HG03575 (cell line): ENCODE results near the gene ELL2.

ENCODE experiments used
- ATAC-seq: cut with Tn5 transposase; IDR thresholded peaks from one replicate; pipeline ENCODE4 v1.9.1; 2021; ENCODE audit not compliant: unreplicated experiment, insufficient number of reproducible peaks, low FRiP score; ENCODE audit errors: extremely low read depth

The ELL2 gene

DNA sequence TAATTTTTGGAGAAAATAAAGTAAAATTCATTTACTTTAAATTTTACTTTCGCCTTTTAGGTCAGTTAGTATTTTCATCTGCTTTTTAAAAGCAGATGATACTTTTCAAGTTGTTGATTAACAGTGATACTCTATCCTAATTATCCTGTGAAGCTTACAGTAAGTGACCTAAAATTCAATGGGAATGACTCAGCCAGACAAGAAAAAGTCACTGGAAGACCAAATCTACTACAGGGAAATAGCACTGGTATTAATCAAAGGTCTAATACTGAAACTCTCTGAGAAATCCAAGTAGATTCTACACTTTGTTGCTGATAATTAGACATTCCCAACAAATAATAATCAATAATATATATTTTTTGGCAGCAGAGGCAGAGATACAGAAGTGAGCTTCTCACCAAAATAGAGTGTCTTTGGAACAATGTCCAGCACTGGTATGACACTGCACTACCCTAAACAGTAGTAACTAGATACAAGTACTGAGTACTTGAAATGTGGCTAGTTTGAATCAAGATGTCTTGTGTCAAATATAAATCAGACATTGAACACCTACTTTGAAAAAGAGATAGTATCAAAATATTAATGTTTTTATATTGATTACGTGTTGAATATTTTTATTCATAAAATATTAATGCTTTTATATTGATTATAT is 22.8 kb upstream of the ELL2 start:
- ATAC-seq, result no peak

DNA sequence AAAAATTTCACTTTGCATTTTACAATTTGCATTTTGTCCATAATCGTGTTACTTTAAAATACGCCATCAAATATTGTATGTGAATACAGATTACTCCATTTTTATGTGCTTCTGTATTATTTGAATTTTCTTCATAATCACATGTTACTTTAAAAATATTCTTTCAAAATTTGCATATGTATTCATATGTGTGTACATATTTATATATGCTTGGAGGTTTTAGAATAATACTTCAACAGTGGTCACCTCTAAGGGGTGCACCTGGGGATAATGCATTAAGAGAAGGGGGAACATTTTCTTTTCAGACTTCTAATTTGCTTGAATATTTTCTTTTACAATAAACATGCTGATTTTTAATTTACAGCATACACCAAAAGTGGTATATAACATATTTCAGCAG is 21.9 kb upstream of the ELL2 start:
- ATAC-seq, result no peak

DNA sequence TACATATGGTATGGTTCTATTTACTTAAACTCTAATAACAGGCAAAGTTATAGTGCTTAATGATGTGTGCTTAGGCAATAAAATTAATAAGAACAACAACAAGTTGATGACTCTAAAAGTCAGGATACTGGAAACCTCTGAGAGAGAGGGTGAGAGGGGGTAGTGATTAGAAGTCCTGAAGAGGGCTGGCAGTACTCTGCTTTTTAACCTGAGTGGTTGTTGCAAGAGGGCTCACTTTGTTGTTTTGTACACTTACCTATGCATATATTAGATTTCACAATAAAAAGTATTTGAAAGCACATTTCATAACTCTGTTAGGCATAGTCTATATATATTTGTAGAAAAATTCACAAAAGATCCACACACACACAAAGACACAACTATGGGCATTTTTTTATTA is 21.4 kb upstream of the ELL2 start:
- no peak for ATAC-seq

DNA sequence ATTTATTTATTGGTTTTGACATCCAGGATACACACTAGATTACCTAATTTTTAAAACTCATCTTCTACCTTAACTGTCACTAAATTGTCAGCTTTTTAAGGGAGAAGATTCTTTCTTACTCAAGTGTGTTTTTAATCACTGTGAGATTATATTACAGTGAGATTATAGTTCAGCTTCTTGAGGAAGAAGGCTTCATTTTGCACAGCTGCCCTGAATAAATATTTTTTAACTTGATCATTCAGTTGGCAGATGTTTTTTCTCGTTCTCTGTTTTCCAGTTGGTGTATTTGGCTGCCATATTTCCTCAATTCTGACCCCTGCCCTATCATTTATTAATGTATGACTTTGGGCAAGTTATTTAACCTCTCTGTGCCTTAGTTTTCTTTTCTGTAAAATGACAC is 15.0 kb upstream of the ELL2 start:
- ATAC-seq, result no peak

DNA sequence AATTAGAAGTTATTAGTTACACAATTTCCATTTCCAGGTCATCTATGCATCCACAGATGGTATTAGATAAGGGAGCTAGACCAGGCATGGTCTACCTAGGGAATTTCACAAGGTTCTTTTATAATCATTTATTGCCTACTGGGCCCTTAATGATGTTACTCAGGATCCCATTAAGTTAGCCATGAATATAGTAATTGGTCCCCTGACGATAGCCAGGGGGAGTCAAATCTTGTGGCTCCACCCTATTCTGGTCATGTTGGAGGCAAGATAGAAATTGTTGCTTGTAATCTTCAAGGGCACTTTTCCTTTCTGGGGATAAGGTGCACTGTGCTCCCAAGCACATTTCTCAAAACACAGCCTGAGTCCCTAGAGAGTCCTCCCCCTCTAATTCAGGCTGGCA is 14.1 kb upstream of the ELL2 start:
- ATAC-seq, result no peak

DNA sequence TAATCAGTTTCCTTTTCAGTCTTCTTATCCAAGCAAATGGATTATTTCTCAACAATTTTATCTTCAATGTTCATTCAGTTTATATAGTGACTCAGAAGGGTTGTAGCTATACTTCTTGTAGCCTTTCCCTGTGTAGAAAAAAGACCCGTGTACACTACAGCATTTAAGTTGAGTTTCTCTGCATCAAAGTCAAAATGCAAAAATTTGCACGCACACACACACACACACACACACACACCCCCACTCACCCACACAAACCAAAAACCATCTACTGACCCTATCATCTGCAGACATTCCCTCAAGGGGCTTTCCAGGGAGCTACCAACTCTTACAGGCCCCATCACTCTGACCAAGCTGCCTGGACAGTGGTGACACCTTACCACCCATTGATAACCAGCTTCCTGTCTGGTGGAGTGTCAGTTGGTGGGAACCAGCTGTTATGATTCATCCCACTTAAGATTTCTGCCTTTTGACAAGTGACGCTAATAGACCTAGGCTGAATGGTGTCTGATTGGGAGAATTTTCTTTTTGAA is 12.2 kb upstream of the ELL2 start:
- ATAC-seq, result peak; percentile 82

DNA sequence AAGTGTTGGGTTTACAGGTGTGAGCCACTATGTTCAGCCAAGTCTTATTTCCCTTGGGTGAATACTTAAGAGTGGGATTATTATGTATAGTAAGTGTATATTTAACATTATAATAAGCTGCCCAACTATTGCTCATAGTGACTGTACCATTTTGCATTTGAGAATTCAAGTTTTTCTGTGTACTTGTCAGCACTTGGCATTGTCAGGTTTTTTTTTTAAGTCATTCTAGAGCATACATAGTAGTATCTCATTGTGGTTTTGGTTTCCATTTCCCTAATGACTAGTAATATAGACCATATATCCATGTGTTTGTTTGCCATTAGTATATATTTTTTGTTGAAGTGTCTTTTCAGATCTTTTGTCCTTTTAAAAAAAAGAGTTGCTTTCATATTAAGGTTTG is 10.5 kb upstream of the ELL2 start:
- no peak for ATAC-seq

DNA sequence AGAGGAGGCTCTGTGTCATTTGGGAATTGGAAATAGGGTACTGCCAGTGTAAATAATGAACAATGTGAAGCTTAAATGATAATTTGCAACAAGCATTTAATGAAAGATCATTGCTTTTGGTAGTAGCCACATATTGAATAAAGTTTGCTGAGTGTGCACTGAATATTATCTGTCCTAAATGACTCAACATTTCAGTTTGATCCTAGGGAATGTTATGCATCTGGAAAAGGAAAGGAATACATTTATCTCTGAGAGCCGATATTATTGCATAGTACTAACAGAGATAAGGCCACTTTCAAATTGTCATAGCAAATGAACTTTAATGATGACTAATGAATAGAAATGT is 8.7 kb upstream of the ELL2 start:
- no peak for ATAC-seq

DNA sequence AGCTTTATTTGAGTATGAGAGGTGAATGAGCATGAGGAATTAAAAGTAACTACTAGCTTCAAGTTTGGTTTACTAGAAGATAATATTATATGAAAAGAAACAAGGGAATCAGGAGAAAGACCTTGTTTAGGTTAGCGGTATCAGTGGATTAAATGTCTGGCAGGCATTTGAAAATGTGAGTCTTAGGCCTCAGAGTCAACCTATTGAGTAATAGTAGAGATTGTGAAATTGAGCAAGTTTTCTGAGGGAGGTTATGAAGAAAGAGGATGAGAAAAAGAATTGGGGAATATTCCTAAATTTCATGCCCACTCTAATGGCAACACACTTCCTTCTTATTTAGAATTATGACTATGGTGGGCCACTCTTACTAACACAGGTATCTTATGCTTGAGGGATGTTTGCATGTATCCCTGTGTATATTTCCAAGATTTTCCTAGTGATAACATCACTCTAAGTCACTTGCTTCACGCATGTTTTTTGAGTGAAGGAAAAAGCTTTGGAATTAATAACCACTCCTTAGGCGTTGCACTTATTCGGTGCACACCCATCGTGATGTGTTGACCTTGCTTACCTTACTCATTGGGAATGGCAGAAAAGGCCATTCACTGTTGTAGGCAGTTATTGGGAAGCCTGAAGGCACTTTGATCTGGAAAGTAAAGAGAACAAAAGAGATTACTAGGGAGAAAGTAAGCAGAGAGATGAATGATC is 8.2 kb upstream of the ELL2 start:
- no peak for ATAC-seq

DNA sequence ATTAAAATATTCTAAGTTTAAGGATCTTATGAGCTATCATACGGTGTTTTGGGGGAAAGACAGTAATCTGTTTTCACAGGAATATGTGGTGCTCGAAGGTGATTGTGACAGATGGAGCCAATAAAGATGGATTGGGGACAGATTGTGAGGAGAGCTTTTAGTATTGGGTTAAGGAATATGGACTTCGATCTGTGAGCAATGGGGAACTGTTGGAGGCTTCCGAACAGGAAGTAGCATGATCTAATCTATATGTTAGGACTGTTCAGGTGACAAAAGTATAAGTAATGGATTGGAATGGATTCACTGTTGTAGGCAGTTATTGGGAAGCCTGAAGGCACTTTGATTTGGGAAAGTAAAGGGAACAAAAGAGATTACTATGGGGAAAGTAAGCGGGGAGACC is 7.4 kb upstream of the ELL2 start:
- ATAC-seq, result no peak

DNA sequence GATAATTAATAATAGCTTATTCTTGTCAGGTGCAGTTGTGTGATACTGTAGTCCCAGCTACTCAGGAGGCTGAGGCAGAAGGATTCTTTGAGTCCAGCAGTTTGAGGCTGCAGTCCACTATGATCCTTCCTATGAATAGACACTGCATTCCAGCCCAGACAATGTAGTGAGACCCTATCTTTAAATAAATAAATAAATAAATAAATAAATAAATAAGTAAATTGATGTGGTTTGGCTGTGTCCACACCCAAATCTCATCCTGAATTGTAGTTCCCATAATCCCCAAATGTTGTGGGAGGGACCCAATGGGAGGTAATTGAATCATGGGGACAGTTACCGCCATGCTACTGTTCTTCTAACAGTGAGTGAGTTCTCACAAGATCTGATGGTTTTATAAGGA is 5.6 kb upstream of the ELL2 start:
- ATAC-seq, result no peak

DNA sequence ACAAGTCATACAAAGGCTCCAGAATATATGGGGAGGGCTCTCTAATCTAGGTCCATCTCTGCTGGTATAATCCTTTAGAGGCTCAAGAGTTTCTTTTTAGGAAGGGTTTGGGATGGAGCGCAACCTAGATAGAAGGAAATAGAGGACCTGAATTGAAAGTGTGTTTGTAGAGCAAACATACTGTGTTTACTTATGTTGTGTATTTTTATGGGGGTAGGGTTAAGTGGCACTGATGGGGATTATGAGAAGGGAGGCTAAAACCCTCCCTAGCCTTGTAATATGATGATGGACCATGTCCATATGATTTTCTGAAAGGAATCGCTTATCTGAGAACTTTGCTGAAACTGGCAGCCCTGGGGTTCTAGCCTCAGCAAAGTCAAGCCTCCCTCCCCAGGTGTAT is 4.4 kb upstream of the ELL2 start:
- ATAC-seq, result no peak

DNA sequence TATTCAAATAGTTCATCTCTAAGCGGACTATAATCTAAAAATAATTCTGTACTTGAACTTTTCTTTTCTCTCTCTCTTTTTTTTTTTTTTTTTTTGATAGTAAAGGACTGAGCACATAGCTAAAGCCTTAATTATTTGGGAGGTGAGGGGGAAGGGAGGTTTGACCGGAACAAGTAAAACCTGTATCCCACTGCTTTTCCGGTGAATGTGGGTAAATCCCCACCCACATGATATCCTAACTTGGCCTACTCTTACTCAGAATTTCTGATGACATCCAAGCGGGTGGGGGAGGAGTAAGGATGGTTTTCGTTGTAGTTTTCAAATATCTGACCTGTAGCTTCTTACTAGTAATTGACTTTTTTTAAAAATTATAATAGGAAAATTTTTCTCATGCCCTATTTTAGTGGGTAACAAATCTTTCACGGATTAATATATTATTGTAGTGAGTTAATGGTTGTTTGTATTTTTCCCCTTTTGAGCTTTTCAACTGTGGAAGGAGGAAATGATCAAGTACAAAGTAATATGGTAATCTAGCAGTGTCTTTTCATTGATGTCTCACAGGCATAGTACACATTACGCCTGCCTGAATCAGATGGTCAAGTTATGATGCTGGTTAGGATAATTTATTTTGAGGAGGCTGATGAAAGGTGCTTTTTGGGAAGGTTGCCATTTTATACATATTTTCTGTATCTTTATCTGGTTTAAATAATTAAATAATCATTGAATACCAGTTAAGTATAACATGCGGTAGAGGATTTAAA is 2.2 kb upstream of the ELL2 start:
- no peak for ATAC-seq

DNA sequence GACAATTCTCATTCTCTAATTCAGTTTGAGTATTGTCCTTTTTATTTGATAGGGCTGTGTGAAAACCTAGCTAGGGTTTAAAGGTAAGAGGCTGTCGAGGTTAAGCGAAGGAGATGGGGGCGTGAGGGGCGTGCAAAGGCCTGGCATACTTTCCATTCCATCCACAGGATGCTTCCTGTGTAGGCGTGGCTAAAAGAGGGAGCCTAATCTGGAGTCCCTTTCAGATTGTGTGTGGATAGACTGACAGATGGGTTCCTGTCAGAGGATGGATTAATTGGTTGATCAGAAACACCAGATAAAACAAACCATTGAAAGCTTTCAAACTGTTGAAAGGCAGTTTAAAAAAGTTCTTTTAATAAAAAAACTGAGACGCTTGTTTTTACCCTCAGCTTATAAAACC is 1.1 kb upstream of the ELL2 start:
- ATAC-seq, result no peak

DNA sequence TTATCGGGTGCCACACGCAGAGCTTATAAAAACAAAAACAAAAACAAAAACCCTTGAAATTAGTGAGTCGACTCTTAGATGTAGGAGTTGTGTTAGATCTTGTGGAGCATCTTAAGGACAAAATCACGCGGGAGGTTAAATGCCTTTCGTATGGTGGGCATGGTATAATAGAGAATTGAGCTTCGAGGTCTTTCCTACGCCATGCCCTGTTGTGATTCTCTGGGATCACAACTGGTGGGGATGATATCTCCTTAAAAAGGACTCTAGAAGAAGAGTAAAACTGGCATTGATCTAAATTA is 773 bp upstream of the ELL2 start:
- ATAC-seq, result no peak

DNA sequence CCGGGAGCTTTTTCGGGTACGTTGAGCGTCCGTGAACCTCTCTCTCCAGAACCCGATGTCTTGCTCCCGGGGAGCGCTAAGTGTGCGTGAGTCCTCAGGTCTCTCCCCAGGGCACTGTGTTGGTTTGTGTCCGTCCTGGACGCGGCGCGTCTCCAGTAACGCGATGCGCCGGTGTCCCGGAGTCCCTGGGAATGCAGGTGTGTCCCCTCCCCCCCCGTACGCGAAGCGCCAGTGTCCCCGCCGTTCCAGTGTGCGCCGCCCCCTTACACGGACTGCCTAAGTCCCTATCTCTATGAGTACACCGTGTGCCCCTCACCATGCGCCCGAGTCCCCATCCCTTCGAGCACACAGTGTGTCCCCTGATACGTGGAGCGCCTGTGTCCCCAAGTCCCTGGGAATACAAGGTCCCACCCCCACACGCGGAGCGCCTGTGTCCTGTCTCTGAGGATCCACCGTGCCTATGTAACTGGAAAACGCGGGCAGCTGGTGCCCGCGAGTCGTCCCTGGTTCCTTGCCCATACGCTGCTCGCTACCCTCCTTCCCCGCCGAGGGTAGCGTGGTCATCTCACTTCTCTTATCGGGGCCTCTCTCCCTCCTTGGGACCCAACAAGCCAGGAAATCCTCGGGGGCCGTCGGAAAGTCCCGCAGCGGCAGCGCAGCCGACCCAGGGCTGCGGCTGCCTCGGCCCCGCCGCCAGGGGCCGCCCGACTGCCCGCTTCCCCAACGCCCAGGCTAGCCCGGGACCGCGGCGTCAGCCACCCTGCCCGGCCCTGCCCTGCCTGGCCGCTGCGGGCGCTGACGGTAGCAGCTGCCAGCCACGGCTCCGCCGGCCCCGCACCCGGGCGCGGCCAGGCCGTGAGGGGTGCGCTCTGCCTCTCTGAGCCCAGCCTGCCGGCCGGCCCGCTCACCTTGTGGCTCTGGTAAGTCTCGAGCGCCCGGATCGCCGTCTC is 709 bp downstream of the ELL2 start:
- ATAC-seq, result peak; percentile 20

DNA sequence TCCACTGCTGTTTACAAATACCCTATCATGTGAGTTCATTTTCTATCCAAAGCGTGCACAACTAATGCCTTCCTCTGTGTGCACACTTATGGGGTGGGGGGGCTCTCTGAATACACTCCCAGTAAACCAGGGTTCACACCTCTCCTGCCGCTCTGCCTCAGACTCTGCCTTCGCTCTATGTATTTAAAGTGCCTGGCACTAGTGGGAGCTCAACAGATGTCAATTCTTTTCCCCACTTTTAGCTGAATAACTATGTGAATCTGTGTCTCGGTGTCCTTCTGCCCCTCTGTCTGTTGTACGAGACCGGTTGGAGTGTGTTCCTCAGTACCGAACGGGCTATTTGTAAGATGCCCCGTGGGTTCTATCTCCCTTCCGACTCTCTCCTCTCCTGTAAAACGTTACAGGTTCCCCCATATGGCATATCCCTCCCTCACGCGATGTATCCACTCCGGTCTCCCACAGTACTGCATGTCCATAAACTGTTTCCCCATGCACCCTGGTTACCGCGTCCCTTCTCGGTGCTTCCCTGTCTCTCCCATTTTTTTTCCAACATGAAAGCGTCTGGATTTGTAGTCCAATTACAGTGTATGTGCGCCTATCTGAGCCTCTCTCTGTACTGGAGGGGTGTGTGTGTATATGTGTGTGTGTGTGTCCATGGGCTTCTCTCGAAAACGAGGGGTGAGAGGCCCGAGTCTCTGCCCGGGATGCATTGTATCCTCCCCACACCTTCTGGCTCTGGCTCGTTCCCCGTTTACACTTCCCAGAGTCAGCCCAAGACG is 1.6 kb downstream of the ELL2 start:
- no peak for ATAC-seq

DNA sequence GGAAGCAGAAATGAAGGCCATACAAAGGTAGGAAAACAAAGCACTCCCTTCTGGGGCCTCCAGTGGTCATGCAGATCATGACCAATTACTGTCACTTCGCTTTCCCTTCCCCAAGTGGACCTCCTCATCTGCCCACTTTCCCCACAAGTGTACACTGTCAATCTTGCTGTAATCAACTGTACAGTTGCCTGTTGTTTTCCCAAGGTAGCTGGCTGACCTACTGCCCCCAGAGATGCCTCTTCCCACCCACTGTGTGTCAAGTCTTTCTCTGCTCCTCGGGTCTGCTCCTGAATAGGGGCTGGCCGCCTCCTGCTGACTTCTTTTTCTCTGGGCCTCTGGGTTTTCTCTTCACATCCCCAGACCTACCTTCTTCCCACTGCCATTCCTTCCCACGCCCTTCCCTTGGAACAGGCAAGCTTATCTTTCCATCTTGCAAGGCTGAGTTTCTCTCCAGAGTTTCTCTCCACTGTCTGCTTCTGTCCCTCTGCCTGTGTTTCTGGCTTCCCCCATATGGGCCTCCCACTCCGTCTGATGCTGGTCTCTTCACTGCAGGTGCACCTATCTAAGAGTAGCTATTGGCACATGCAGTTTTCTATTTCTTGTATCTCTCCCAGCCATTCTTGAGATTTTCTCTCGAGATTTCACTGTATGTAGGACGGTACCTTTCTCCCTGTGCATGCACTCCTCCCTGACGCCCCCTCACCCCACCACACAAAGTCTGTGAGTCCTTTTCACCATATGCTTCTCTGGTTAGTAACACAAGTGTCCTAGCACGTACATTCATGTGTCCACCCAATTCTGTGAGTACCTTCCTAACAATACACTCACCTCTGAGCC is 2.4 kb downstream of the ELL2 start:
- ATAC-seq, result no peak
